Lower leg skin (tissue), 4 donors: ENCODE data around the gene NAV2. TPM values are rescaled to one million over a fixed set of nuclear protein-coding genes. Genes with fewer than 3 reads are reported as not detected.

Source experiments
- DNase-seq, 2 donors: peaks; one replicate each; pipeline ENCODE4 v3.0.0-alpha.2; 2019; ENCODE audit warnings: low spot score in 2 of 2
- H3K4me3 ChIP-seq: fragments of 200-600 bp; sonication (generic); 2 replicates; pipeline ENCODE4 v1.5.1; 2017; ENCODE audit warnings: mild to moderate bottlenecking, low read depth; ENCODE audit not compliant: poor library complexity, severe bottlenecking
- POLR2A ChIP-seq, 2 donors: fragments of 450-650 bp; IDR thresholded peaks; one replicate each; pipeline ENCODE4 v1.6.1; 2016 to 2017; ENCODE audit warnings: antibody characterized with exemption in 2 of 2, mild to moderate bottlenecking in 1 of 2, moderate library complexity in 1 of 2
- WGBS, 2 donors: methylation state at CpG; one replicate each; pipeline ENCODE4 v1.1.5; 2018; 5-methylcytosine and 5-hydroxymethylcytosine counted together
- intact Hi-C: fragments of 100-400 bp; cut with DNase I; formaldehyde crosslinking; loops from one replicate; pipeline ENCODE4 v1.15.0; 2023; ENCODE audit warnings: low total_unique reads
- total RNA-seq, 4 donors: library from RNA; depleted of rRNA; stranded (reverse); fragments of >200 nt; gene quantifications; one replicate each; pipeline ENCODE4 v1.1.0, GENCODE V29; 2016
- TF ChIP-seq, protein P1 (sequence below), 3 donors: fragments of 450-650 bp; IDR thresholded peaks; one replicate each; pipeline ENCODE4 v1.5.1; 2016; ENCODE audit warnings: antibody characterized with exemption in 3 of 3, mild to moderate bottlenecking in 3 of 3, moderate library complexity in 2 of 3

NAV2 gene
- total RNA-seq, 4 donors from 2014 or later, result 5.8 to 30.7 (median 21.0) TPM

DNA sequence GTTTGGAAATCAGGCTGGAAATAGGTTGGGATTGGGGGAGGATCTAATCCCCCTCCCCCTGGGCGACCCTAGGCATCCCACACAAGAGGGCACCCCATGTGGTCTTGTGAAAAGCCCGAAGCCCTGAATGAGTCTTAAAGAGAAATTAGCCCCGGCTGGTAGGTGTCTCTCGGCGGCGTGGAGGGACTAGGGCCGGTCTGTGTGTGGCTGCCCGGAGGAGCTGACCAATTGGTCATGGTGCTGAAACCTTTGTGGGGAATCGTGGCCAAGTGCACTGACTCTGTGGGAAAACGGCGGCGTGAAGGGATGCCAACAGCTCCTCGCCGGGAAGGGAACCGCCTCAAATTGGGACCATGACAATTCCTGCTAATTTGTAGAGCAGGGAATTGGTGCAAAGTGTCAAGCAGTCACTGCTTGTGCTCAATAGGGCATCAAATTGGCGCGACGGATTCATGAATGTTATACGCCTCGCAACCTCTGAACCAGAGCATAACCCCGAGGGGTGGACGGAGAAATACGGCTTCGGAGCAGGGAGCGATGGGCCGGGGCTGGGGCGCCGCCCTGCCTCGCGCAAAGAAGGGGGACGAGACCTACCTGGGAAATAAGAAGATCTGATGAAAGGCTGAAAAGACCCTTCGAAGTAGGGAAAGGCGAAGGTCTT, 446.1 kb downstream of the NAV2 start:
- TF ChIP-seq POLR2A (IDR thresholded peaks at IDR 0.05), result no peak
- TF ChIP-seq, protein P1, sequence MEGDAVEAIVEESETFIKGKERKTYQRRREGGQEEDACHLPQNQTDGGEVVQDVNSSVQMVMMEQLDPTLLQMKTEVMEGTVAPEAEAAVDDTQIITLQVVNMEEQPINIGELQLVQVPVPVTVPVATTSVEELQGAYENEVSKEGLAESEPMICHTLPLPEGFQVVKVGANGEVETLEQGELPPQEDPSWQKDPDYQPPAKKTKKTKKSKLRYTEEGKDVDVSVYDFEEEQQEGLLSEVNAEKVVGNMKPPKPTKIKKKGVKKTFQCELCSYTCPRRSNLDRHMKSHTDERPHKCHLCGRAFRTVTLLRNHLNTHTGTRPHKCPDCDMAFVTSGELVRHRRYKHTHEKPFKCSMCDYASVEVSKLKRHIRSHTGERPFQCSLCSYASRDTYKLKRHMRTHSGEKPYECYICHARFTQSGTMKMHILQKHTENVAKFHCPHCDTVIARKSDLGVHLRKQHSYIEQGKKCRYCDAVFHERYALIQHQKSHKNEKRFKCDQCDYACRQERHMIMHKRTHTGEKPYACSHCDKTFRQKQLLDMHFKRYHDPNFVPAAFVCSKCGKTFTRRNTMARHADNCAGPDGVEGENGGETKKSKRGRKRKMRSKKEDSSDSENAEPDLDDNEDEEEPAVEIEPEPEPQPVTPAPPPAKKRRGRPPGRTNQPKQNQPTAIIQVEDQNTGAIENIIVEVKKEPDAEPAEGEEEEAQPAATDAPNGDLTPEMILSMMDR (IDR thresholded peaks at IDR 0.05), result no peak
- peak in 1 of 2 donors; percentile 18 for DNase-seq
- H3K4me3 ChIP-seq, result no peak overlapping the region
- intact Hi-C loops, result no loop called here
- WGBS, 2 donors, result 4 to 6% methylated on average over 33 of the region's 33 CpGs

DNA sequence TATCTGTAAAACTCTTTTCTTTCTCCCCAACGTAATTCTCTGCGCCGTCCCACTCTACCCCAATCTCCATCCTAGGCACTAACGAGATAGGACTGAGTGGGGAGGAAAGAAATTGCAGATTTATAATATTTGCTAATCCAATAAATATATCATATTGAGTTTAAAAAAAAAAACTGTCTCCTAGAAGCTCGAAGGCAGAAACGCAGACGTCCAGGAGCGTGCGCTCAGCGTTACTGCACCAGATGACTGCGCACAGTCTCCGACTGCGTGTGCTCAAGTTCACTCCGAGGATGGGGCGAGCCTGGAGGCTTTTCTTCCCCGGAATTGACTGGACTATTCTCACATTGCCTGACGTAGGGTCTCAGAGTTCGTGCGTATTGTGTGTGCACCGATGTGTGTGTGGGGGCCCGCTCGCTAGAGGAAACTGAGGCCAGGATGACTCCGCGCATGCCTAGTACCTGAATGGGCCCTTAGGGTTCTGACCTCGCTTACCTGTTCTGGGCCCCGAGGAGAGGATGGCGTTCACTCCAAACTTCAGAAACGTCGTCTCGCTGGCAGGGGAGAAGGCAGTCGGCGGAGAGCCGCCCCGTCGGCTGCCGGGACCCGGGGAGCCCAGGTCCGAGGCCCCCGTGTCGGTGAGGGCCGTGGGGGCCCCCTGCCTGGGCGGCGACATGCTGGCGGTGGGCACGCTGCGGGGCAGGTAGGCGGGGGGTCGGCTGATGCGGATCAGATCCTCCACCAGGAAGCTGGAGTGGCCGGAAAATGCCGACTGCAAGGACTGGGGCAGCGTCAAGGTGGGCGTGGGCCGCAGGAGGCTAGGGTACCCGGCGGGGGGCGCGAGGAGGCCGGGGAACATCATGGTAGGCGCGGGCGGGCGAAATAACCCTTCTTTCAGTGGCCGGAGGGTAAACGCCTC, 447.1 kb downstream of the NAV2 start:
- intact Hi-C loops, result no loop called here
- no peak for DNase-seq
- H3K4me3 ChIP-seq, result no peak overlapping the region
- 6 to 7% methylated on average over 52 to 54 of the region's 65 CpGs for WGBS, 2 donors
- TF ChIP-seq, protein P1 (IDR thresholded peaks at IDR 0.05), result no peak
- no peak for TF ChIP-seq POLR2A (IDR thresholded peaks at IDR 0.05)

DNA sequence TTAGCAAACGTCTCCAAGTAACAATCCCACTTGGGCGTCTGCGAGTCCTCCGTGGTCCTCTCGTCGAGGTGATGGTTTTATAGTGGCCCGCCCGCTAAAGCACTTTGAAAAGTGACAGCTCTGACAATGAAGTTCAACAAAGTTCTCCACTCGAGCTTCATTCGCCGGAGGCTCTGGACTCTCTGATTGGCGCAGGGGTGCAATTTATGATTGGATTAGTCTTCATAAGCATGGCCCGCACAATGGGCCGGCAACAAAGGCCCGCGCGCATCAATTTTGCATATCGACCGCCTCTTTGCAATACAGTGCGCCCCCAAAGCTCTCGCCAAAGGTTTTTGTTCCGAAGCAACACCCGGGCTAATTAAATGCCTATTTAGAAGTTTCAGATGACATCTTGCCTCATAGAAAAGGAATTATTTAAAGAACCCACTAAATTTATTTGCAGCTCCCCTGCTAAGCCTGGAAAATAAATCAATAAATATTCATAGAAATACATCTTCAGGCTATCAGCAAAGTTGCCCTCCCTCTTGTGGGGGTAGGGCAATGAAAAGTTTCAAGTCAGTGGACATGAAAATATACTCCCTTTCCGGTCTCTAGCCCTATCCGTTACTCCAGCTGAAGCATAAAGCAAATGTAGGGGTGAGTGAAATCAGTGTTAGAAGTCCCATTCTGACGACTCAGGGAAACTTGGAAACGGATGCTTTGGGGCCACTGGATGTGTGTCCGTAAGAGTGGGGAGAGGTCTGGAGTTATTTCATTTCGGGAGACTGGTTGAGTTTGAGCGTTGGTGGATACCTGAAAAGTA, 448.0 kb downstream of the NAV2 start, which contains the start of gene DBX1:
TSS of gene DBX1 (minus strand) at position 51 of the 805 bp plus-strand sequence. CDS start 151 bp downstream, outside the sequence.
- 6 to 8% methylated on average over 28 to 30 of the region's 30 CpGs for WGBS, 2 donors

DNA sequence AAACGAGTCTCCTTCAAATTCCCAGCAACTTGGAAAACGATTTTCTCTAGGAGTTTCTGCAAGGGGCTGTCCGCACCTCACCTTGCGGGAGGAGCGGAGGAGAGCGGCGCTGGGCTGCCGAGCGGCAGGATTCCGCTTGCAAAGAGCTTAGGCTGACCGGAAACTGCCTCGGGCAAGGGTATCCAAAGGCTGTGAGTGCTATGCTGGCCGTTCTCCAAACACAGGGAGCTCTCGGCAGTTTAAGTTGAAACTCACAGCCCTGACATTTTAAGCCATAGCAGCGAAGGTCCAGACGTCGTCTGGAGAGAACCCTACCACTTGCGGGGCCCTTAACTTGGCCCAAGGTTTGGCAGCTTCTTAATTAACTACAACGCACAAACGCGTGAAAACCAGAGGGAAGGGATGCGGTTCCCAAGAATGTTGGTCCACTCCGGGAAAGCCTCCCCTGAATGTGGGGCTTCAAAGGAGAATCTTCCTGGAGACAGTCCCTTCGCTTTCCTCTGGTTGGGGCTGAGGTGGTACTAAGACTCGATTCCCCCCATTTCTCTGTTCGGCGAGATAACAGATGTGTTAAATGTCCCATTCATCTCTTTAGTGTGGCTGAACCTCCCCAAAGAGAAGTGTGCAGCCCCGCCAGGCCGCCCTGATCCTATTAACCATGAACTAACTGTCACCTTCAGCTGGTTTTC, 448.7 kb downstream of the NAV2 start:
- DNase-seq, result no peak
- intact Hi-C loops, result no loop called here
- TF ChIP-seq, protein P1 (IDR thresholded peaks at IDR 0.05), result no peak
- TF ChIP-seq POLR2A (IDR thresholded peaks at IDR 0.05), result no peak

More for the DNA sequence above, 448.0 kb downstream of the NAV2 start, which contains the start of gene DBX1:
- no peak within 1 kb of the TSS for H3K4me3 ChIP-seq
- DNase-seq, result no peak
- intact Hi-C loops, result no loop called here
- TF ChIP-seq, protein P1 (IDR thresholded peaks at IDR 0.05), result no peak
- no peak for TF ChIP-seq POLR2A (IDR thresholded peaks at IDR 0.05)

More for the DNA sequence above, 448.7 kb downstream of the NAV2 start:
- H3K4me3 ChIP-seq, result no peak overlapping the region
- 5 to 6% methylated on average over 28 to 29 of the region's 29 CpGs for WGBS, 2 donors
